Neural cell (in vitro differentiated cells): ENCODE data around the gene GPR62. TPM values are rescaled to one million over a fixed set of nuclear protein-coding genes. Genes with fewer than 3 reads are reported as not detected.

Experiments
- H2AFZ ChIP-seq: fragments of 200-600, 300-800 bp; sonication (generic), shearing (Covaris generic); 2 replicates; pipeline ENCODE4 v1.6.0; 2014; ENCODE audit warnings: low read depth, mild to moderate bottlenecking, antibody characterized with exemption, low read length, moderate library complexity
- H3F3A ChIP-seq: fragments of 200-600 bp; shearing (Covaris generic); 2 replicates; pipeline ENCODE4 v1.6.1; 2016; ENCODE audit warnings: mild to moderate bottlenecking, moderate library complexity, mixed read lengths, antibody characterized with exemption, low read length; ENCODE audit not compliant: insufficient read depth, poor library complexity, severe bottlenecking
- H3K27ac ChIP-seq: fragments of 200-600, 300-800 bp; sonication (generic), shearing (Covaris generic); 2 replicates; pipeline ENCODE4 v1.5.1; 2014; ENCODE audit warnings: mild to moderate bottlenecking, low read length, moderate library complexity
- H3K27me3 ChIP-seq: fragments of 300-800, 200-600 bp; sonication (generic), shearing (Covaris generic); 2 replicates; pipeline ENCODE4 v1.6.0; 2014; ENCODE audit warnings: mild to moderate bottlenecking, low read depth, low read length, moderate library complexity; ENCODE audit not compliant: insufficient read depth
- H3K36me3 ChIP-seq: fragments of 300-800, 200-600 bp; sonication (generic), shearing (Covaris generic); 2 replicates; pipeline ENCODE4 v1.5.1; 2014; ENCODE audit warnings: mild to moderate bottlenecking, antibody characterized with exemption, low read length, moderate library complexity; ENCODE audit not compliant: insufficient read depth
- H3K4me2 ChIP-seq: fragments of 300-800, 200-600 bp; sonication (generic), shearing (Covaris generic); 2 replicates; pipeline ENCODE4 v1.6.0; 2014; ENCODE audit warnings: mild to moderate bottlenecking, low read length
- H3K4me3 ChIP-seq: fragments of 300-800, 200-600 bp; sonication (generic), shearing (Covaris generic); 2 replicates; pipeline ENCODE4 v1.5.1; 2014; ENCODE audit warnings: mild to moderate bottlenecking, low read length, moderate library complexity
- H3K79me2 ChIP-seq: fragments of 200-600 bp; shearing (Covaris generic); replicated peaks from 2 replicates; pipeline ENCODE4 v1.6.0; 2014; ENCODE audit warnings: mild to moderate bottlenecking, low read length, moderate library complexity; ENCODE audit not compliant: insufficient read depth
- H3K9ac ChIP-seq: fragments of 300-800, 200-600 bp; sonication (generic), shearing (Covaris generic); 2 replicates; pipeline ENCODE4 v1.6.1; 2016; ENCODE audit warnings: mild to moderate bottlenecking, low read length, mixed read lengths
- H3K9me2 ChIP-seq: fragments of 200-600 bp; shearing (Covaris generic); 2 replicates; pipeline ENCODE4 v1.6.1; 2016; ENCODE audit warnings: mild to moderate bottlenecking, low read length, mixed read lengths; ENCODE audit not compliant: insufficient read depth
- H3K9me3 ChIP-seq: fragments of 200-600, 300-800 bp; sonication (generic), shearing (Covaris generic); 2 replicates; pipeline ENCODE4 v1.6.1; 2016; ENCODE audit warnings: mild to moderate bottlenecking, mixed run types, low read length, moderate library complexity, mixed read lengths
- H4K20me1 ChIP-seq: fragments of 200-600 bp; shearing (Covaris generic); 2 replicates; pipeline ENCODE4 v1.6.1; 2016; ENCODE audit warnings: mild to moderate bottlenecking, mixed run types; ENCODE audit not compliant: insufficient read depth
- CTCF ChIP-seq: fragments of 450-650 bp; IDR thresholded peaks from 2 replicates; pipeline ENCODE4 v1.5.1; 2014; ENCODE audit warnings: antibody characterized with exemption, mild to moderate bottlenecking, moderate library complexity; ENCODE audit not compliant: poor library complexity, severe bottlenecking
- EP300 ChIP-seq: fragments of 450-650 bp; conservative IDR thresholded peaks from 2 replicates; pipeline ENCODE4 v1.6.1; 2014; ENCODE audit warnings: antibody characterized with exemption, mild to moderate bottlenecking, moderate library complexity; ENCODE audit not compliant: poor library complexity, severe bottlenecking
- EZH2 ChIP-seq: fragments of 200-600, 300-800 bp; shearing (Covaris generic), sonication (generic); IDR thresholded peaks from 2 replicates; pipeline ENCODE4 v1.6.1; 2014; ENCODE audit warnings: antibody characterized with exemption, low read length, borderline replicate concordance, mild to moderate bottlenecking; ENCODE audit not compliant: insufficient read depth, poor library complexity, severe bottlenecking
- MXI1 ChIP-seq: fragments of 450-650 bp; conservative IDR thresholded peaks from 2 replicates; pipeline ENCODE4 v1.6.1; 2014; ENCODE audit warnings: antibody characterized with exemption, mild to moderate bottlenecking; ENCODE audit not compliant: poor library complexity, severe bottlenecking
- POLR2AphosphoS5 ChIP-seq: IDR thresholded peaks from 2 replicates; pipeline ENCODE4 v1.6.1; 2012
- RAD21 ChIP-seq: fragments of 450-650 bp; conservative IDR thresholded peaks from 2 replicates; pipeline ENCODE4 v1.6.1; 2014; ENCODE audit warnings: antibody characterized with exemption, mild to moderate bottlenecking, moderate library complexity
- REST ChIP-seq: IDR thresholded peaks from 2 replicates; pipeline ENCODE4 v1.6.1; 2012; ENCODE audit warnings: borderline replicate concordance
- SMC3 ChIP-seq: fragments of 450-650 bp; conservative IDR thresholded peaks from 2 replicates; pipeline ENCODE4 v1.6.1; 2014; ENCODE audit warnings: antibody characterized with exemption, mild to moderate bottlenecking, moderate library complexity; ENCODE audit not compliant: poor library complexity
- TAF1 ChIP-seq: IDR thresholded peaks from 2 replicates; pipeline ENCODE4 v1.6.1; 2012; ENCODE audit warnings: low read depth
- polyA plus RNA-seq: library from polyadenylated mRNA; depleted of rRNA; stranded (reverse); fragments of >200 nt; gene quantifications from 2 replicates; pipeline ENCODE4 v1.2.3, GENCODE V29; 2014

The GPR62 gene
- polyA plus RNA-seq, 1 donor from 2014 or later: not detected

DNA sequence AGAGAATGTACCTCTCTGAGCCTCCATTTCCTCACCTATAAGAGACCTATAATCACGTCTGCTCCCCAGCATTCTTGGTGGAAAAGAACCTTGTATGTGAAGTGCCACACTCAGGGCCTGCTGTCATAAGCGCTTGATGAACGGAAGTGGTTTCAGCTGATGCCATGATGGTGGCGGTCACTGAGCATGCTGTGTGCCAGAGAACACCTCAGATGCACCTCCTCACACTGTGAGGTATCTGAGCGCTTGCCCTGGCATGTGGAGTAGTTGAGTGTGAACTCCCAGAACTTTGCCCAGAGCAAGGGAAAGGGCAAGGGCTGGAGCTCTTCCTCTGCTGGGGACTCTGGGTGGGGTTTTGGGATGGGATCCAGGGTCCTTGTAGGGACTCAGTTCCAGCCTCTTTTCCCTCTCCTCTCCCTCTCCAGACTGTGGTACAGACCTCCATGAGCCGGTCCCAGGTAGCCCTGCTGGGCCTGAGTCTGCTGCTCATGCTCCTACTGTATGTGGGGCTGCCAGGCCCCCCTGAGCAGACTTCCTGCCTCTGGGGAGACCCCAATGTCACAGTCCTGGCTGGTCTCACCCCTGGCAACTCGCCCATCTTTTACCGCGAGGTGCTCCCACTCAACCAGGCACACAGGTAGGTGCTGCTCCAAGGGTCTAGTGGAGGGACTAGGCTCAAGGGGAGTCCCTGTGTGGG lies 22.4 kb downstream of the GPR62 start:
- Histone ChIP-seq H3K9me2 (no peaks in the 10 kb centered on the region), H3K27me3 (no peaks in the 10 kb centered on the region), H3K9ac (no peak overlapping the region), H3F3A (no peaks in the 10 kb centered on the region), H3K36me3 (no peaks in the 10 kb centered on the region), H3K4me2 (no peak overlapping the region), H3K79me2 (no peaks in the 10 kb centered on the region), H3K27ac (no peak overlapping the region), H4K20me1 (no peaks in the 10 kb centered on the region), H2AFZ (no peak overlapping the region), H3K4me3 (no peak overlapping the region), H3K9me3 (no peaks in the 10 kb centered on the region)
- no peak for TF ChIP-seq POLR2AphosphoS5
- no peak for TF ChIP-seq REST
- no peak for TF ChIP-seq MXI1
- TF ChIP-seq CTCF: no peak

DNA sequence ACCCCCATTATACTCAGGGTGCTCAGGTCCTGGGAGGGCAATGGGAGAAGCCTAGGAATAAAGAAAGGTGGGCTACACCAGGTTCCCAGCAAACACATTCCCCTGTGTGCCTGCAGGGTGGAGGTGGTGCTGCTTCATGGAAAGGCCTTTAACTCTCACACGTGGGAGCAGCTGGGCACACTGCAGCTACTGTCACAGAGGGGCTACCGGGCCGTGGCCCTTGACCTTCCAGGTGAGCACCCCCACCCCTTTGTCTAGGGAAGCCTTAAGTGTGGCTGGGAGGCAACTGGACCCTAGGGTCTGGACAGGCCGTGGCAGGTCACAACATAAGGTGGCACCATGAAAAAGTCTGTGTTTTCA lies 22.9 kb downstream of the GPR62 start:
- Histone ChIP-seq H3K4me2 (no peak overlapping the region), H3K79me2 (no peaks in the 10 kb centered on the region), H2AFZ (no peak overlapping the region), H3K4me3 (no peak overlapping the region), H3F3A (no peaks in the 10 kb centered on the region), H3K27me3 (no peaks in the 10 kb centered on the region), H4K20me1 (no peaks in the 10 kb centered on the region), H3K9me3 (no peaks in the 10 kb centered on the region), H3K27ac (no peak overlapping the region), H3K9me2 (no peaks in the 10 kb centered on the region), H3K36me3 (no peaks in the 10 kb centered on the region), H3K9ac (no peak overlapping the region)
- TF ChIP-seq RAD21 (no peak), TAF1 (no peak), SMC3 (no peak), REST (no peak), POLR2AphosphoS5 (no peak), EP300 (no peak), EZH2 (no peak), CTCF (no peak), MXI1 (no peak)
